ENCODE results near the gene CDK1. TPM values are rescaled to one million over a fixed set of nuclear protein-coding genes. Genes with fewer than 3 reads are reported as not detected.

The CDK1 gene
- polyA plus RNA-seq, 1 donor (not counting 4 experiments of a cell fraction or from before 2014, with no cell fraction given) = 43.8 TPM

DNA sequence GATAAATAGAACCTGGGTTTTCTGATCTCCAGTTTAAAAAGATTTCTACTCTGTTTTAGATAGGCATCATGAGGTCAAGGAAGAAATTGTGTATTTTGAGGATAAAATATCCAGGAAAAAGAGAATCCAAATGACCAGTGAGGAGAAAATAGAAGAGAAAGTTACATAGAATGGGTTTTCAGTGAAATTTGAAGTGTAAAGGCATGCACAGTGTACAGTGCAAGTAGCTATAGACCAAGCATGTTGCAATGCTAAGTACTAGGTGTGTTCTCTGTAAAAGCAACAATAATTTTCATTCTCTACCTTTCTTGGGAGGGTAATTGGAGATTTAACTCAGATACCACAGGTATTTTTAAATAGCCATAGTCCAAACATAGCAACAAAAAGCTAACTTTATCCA, 22.6 kb downstream of the CDK1 start:
- TF ChIP-seq EZH2 (IDR thresholded peaks at IDR 0.05; ENCODE audit: low read length) = no peak
- TF ChIP-seq, protein P1, sequence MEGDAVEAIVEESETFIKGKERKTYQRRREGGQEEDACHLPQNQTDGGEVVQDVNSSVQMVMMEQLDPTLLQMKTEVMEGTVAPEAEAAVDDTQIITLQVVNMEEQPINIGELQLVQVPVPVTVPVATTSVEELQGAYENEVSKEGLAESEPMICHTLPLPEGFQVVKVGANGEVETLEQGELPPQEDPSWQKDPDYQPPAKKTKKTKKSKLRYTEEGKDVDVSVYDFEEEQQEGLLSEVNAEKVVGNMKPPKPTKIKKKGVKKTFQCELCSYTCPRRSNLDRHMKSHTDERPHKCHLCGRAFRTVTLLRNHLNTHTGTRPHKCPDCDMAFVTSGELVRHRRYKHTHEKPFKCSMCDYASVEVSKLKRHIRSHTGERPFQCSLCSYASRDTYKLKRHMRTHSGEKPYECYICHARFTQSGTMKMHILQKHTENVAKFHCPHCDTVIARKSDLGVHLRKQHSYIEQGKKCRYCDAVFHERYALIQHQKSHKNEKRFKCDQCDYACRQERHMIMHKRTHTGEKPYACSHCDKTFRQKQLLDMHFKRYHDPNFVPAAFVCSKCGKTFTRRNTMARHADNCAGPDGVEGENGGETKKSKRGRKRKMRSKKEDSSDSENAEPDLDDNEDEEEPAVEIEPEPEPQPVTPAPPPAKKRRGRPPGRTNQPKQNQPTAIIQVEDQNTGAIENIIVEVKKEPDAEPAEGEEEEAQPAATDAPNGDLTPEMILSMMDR (optimal IDR thresholded peaks at IDR 0.05 in 1 of 3, IDR thresholded peaks at IDR 0.05 in 1 of 3, conservative IDR thresholded peaks at IDR 0.05 in 1 of 3; ENCODE audit: extremely low read depth in 1 of 3, insufficient read depth in 2 of 3, low read length in 3 of 3) = no peak
- Histone ChIP-seq H3K9me3 (ENCODE audit: control insufficient read depth, low read depth, low read length) (no peaks in the 10 kb centered on the region), H3K36me3 (ENCODE audit: control insufficient read depth in 2 of 2, extremely low read depth in 1 of 2, insufficient read depth in 2 of 2, low read length in 2 of 2) (peaks cover 0 to 3% of the 10 kb centered on the region in 2 experiments), H3K79me2 (ENCODE audit: control insufficient read depth, insufficient read depth, low read length) (no peaks in the 10 kb centered on the region), H3K27me3 (ENCODE audit: control insufficient read depth, extremely low read depth, insufficient read depth, low read length) (no peaks in the 10 kb centered on the region), H3K9ac (ENCODE audit: control insufficient read depth, extremely low read depth, insufficient read depth, low read length) (no peak overlapping the region), H3K9me1 (ENCODE audit: control insufficient read depth, extremely low read depth, insufficient read depth, low read length) (no peaks in the 10 kb centered on the region), H2AFZ (ENCODE audit: control insufficient read depth, low read length) (no peak overlapping the region), H4K20me1 (ENCODE audit: control insufficient read depth, extremely low read depth, insufficient read depth, low read length) (no peaks in the 10 kb centered on the region), H3K4me2 (ENCODE audit: control insufficient read depth, extremely low read depth, insufficient read depth, low read depth, low read length) (no peak overlapping the region), H3K4me3 (ENCODE audit: control insufficient read depth in 2 of 3, extremely low read depth in 1 of 3, insufficient read depth in 2 of 3, low read depth in 1 of 3, low read length in 3 of 3) (no peak overlapping the region), H3K4me1 (ENCODE audit: control insufficient read depth, extremely low read depth, insufficient read depth, low read length) (no peaks in the 10 kb centered on the region), H3K27ac (ENCODE audit: control insufficient read depth, insufficient read depth, low read length) (no peak overlapping the region)
- no peak for FAIRE-seq
- no peak for DNase-seq (ENCODE audit: low read depth, low spot score)
- dilution Hi-C loops (cut with MboI; ENCODE audit: extremely low pct_ligation_motif_present, low sequenced_read_pairs) = no loop called here

DNA sequence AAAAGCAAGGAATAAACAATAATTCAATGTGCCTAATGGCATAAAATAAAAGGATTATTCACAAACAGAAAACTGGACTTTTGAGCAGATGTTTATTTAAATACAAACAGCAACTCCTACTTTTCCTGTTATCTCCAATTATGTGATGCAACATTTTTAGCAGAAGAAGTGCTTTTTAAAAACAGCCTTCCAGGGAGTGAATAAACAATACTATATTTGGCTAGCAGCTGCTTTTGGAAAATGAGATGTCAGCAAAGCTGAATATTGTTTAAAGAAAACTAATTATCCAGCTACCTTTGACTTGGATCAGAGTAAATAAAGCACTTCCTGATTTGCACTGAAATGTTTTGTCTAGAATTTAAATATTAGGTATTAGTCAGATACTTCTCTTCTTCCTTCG, 23.2 kb downstream of the CDK1 start:
- Histone ChIP-seq H2AFZ (ENCODE audit: control insufficient read depth, low read length) (no peak overlapping the region), H3K36me3 (ENCODE audit: control insufficient read depth in 2 of 2, extremely low read depth in 1 of 2, insufficient read depth in 2 of 2, low read length in 2 of 2) (peaks cover 0 to 3% of the 10 kb centered on the region in 2 experiments), H3K4me1 (ENCODE audit: control insufficient read depth, extremely low read depth, insufficient read depth, low read length) (no peaks in the 10 kb centered on the region), H3K9me1 (ENCODE audit: control insufficient read depth, extremely low read depth, insufficient read depth, low read length) (no peaks in the 10 kb centered on the region), H3K4me2 (ENCODE audit: control insufficient read depth, extremely low read depth, insufficient read depth, low read depth, low read length) (no peak overlapping the region), H3K9ac (ENCODE audit: control insufficient read depth, extremely low read depth, insufficient read depth, low read length) (no peak overlapping the region), H3K27ac (ENCODE audit: control insufficient read depth, insufficient read depth, low read length) (no peak overlapping the region), H4K20me1 (ENCODE audit: control insufficient read depth, extremely low read depth, insufficient read depth, low read length) (no peaks in the 10 kb centered on the region), H3K27me3 (ENCODE audit: control insufficient read depth, extremely low read depth, insufficient read depth, low read length) (no peaks in the 10 kb centered on the region), H3K9me3 (ENCODE audit: control insufficient read depth, low read depth, low read length) (no peaks in the 10 kb centered on the region), H3K79me2 (ENCODE audit: control insufficient read depth, insufficient read depth, low read length) (no peaks in the 10 kb centered on the region), H3K4me3 (ENCODE audit: control insufficient read depth in 2 of 3, extremely low read depth in 1 of 3, insufficient read depth in 2 of 3, low read depth in 1 of 3, low read length in 3 of 3) (no peak overlapping the region)
- no peak for DNase-seq (ENCODE audit: low read depth, low spot score)
- dilution Hi-C loops (cut with MboI; ENCODE audit: extremely low pct_ligation_motif_present, low sequenced_read_pairs) = no loop called here
- no peak for FAIRE-seq
- TF ChIP-seq, protein P1 (optimal IDR thresholded peaks at IDR 0.05 in 1 of 3, IDR thresholded peaks at IDR 0.05 in 1 of 3, conservative IDR thresholded peaks at IDR 0.05 in 1 of 3; ENCODE audit: extremely low read depth in 1 of 3, insufficient read depth in 2 of 3, low read length in 3 of 3) = no peak
- TF ChIP-seq EZH2 (IDR thresholded peaks at IDR 0.05; ENCODE audit: low read length) = no peak
